ENCODE results near the gene WFDC10B.

DNA sequence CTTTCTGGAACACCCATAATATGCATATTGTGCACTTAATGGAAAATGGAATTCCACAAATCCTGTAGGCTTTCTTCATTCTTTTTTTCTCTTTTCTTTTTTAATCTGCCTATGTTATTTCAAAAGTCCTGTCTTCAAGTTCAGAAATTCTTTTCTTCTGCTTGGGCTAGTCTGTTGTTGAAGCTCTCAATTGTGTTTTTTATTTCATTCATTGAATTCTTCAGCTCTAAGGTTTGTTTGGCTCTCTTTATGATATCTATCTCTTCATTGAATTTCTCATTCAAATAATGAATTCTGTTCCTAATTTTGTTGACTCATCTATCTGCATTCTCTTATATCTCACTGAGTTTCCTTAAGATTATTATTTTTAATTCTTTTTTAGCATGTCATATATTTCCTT lies 27.4 kb upstream of the WFDC10B start:
- TF ChIP-seq ZNF274 (IDR thresholded peaks at IDR 0.05; ENCODE audit: low read length) (no peak), ZNF274 (tag by site-specific recombination; IDR thresholded peaks at IDR 0.05; ENCODE audit: borderline replicate concordance) (no peak), ZNF155 (tag by site-specific recombination; IDR thresholded peaks at IDR 0.05) (no peak), KLF16 (tag by site-specific recombination; IDR thresholded peaks at IDR 0.05) (no peak), BCL11B (tag by site-specific recombination; IDR thresholded peaks at IDR 0.05; ENCODE audit: low read depth) (no peak), WT1 (tag by site-specific recombination; IDR thresholded peaks at IDR 0.05) (no peak), OSR2 (tag by site-specific recombination; IDR thresholded peaks at IDR 0.05) (no peak), ZBTB7A (tag by site-specific recombination; IDR thresholded peaks at IDR 0.05; ENCODE audit: low read depth) (no peak), ZNF112 (tag by site-specific recombination; IDR thresholded peaks at IDR 0.05) (no peak), SETDB1 (IDR thresholded peaks at IDR 0.05; ENCODE audit: insufficient read length, low read length) (peak; percentile 60)
- TF ChIP-seq, protein P1, sequence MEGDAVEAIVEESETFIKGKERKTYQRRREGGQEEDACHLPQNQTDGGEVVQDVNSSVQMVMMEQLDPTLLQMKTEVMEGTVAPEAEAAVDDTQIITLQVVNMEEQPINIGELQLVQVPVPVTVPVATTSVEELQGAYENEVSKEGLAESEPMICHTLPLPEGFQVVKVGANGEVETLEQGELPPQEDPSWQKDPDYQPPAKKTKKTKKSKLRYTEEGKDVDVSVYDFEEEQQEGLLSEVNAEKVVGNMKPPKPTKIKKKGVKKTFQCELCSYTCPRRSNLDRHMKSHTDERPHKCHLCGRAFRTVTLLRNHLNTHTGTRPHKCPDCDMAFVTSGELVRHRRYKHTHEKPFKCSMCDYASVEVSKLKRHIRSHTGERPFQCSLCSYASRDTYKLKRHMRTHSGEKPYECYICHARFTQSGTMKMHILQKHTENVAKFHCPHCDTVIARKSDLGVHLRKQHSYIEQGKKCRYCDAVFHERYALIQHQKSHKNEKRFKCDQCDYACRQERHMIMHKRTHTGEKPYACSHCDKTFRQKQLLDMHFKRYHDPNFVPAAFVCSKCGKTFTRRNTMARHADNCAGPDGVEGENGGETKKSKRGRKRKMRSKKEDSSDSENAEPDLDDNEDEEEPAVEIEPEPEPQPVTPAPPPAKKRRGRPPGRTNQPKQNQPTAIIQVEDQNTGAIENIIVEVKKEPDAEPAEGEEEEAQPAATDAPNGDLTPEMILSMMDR (tag by site-specific recombination; IDR thresholded peaks at IDR 0.05): no peak
- TF ChIP-seq, protein P2, sequence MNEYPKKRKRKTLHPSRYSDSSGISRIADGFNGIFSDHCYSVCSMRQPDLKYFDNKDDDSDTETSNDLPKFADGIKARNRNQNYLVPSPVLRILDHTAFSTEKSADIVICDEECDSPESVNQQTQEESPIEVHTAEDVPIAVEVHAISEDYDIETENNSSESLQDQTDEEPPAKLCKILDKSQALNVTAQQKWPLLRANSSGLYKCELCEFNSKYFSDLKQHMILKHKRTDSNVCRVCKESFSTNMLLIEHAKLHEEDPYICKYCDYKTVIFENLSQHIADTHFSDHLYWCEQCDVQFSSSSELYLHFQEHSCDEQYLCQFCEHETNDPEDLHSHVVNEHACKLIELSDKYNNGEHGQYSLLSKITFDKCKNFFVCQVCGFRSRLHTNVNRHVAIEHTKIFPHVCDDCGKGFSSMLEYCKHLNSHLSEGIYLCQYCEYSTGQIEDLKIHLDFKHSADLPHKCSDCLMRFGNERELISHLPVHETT (tag by site-specific recombination; IDR thresholded peaks at IDR 0.05): no peak
